GM12878 (cell line): ENCODE measurements around the gene FNDC3B. TPM values are rescaled to one million over a fixed set of nuclear protein-coding genes. Genes with fewer than 3 reads are reported as not detected.

Experiments used
- ATAC-seq: fragments of 200-7000 bp; cut with Tn5 transposase; 3 replicates; pipeline ENCODE4 v1.9.1; 2020; ENCODE audit warnings: mild to moderate bottlenecking, moderate library complexity
- BruUV-seq: library from RNA; stranded (reverse); fragments of 400-500 nt; replicated peaks from 2 replicates; lab custom pipeline; 2021; lab: Mats Ljungman, UMichigan
- CTCF ChIA-PET: fragments of 300-600 bp; sonication (Branson Sonifier 250); formaldehyde crosslinking; extraction: SDS; loops from one replicate; lab custom pipeline; 2021; ENCODE audit warnings: inconsistent platforms; lab: Yijun Ruan, JAX
- POLR2A ChIA-PET: fragments of 350-600 bp; formaldehyde crosslinking; extraction: SDS; loops from one replicate; lab custom pipeline; 2021; ENCODE audit warnings: inconsistent platforms; lab: Charles Lee
- RAD21 ChIA-PET: fragments of 300-600 bp; sonication (Branson Sonifier 250); formaldehyde crosslinking; loops from one replicate; lab custom pipeline; 2023; ENCODE audit warnings: antibody characterized with exemption; ENCODE audit not compliant: unreplicated experiment; lab: Charles Lee
- SMC1A ChIA-PET: fragments of 300-600 bp; sonication (Branson Sonifier 250); formaldehyde crosslinking; loops from one replicate; lab custom pipeline; 2023; ENCODE audit not compliant: unreplicated experiment, uncharacterized antibody; lab: Charles Lee
- DNase-seq: peaks from one replicate; pipeline ENCODE4 v3.0.0-alpha.2; 2011; ENCODE audit warnings: low read depth, low spot score
- FAIRE-seq: peaks from 3 replicates; lab custom pipeline; 2011; peaks lifted over from hg19 to GRCh38; lab: Jason Lieb, UNC
- H2AFZ ChIP-seq: 2 replicates; pipeline ENCODE4 v1.6.0; 2011; ENCODE audit warnings: low read depth, low read length, control low read depth; ENCODE audit not compliant: control insufficient read depth
- H3K27ac ChIP-seq: 2 replicates; pipeline ENCODE4 v1.5.1; 2011; ENCODE audit warnings: control low read depth; ENCODE audit not compliant: control insufficient read depth, insufficient read depth
- H3K27me3 ChIP-seq, 2 experiments: replicated peaks in 1 of 2; 2 replicates each; pipeline versions ENCODE4 v1.6.0 to v1.6.1; 2011; ENCODE audit warnings: low read length in 1 of 2; ENCODE audit not compliant: control insufficient read depth in 2 of 2, insufficient read depth in 2 of 2
- H3K36me3 ChIP-seq, 2 experiments: 2 replicates each; pipeline ENCODE4 v1.5.1; 2011; ENCODE audit warnings: low read length in 1 of 2; ENCODE audit not compliant: control insufficient read depth in 2 of 2, insufficient read depth in 2 of 2
- H3K4me1 ChIP-seq: 2 replicates; pipeline ENCODE4 v1.6.1; 2011; ENCODE audit warnings: mild to moderate bottlenecking, low read length, moderate library complexity, mixed read lengths; ENCODE audit not compliant: control insufficient read depth, insufficient read depth
- H3K4me2 ChIP-seq: 2 replicates; pipeline ENCODE4 v1.6.0; 2011; ENCODE audit warnings: control low read depth; ENCODE audit not compliant: control insufficient read depth, insufficient read depth
- H3K4me3 ChIP-seq: fragments of 200-600 bp; sonication (generic); 2 replicates; pipeline ENCODE4 v1.5.1; 2016
- H3K79me2 ChIP-seq: 2 replicates; pipeline ENCODE4 v1.6.0; 2011; ENCODE audit warnings: low read length; ENCODE audit not compliant: control insufficient read depth, insufficient read depth
- H3K9ac ChIP-seq: 2 replicates; pipeline ENCODE4 v1.8.0; 2011; ENCODE audit warnings: low read length, control low read depth, mixed read lengths; ENCODE audit not compliant: control insufficient read depth, insufficient read depth
- H3K9me3 ChIP-seq: replicated peaks from 3 replicates; pipeline ENCODE4 v1.5.1; 2011; ENCODE audit warnings: mild to moderate bottlenecking, low read length; ENCODE audit not compliant: control insufficient read depth, insufficient read depth
- H4K20me1 ChIP-seq: 2 replicates; pipeline ENCODE4 v1.6.0; 2011; ENCODE audit not compliant: control insufficient read depth, insufficient read depth
- CHD4 ChIP-seq: fragments of 200-600 bp; sonication (generic); IDR thresholded peaks from 2 replicates; pipeline ENCODE4 v1.6.1; 2016; ENCODE audit warnings: mild to moderate bottlenecking
- DPF2 ChIP-seq: fragments of 450-650 bp; IDR thresholded peaks from 2 replicates; pipeline ENCODE4 v1.6.1; 2017; ENCODE audit warnings: mild to moderate bottlenecking
- EED ChIP-seq: sonication (generic); IDR thresholded peaks from 2 replicates; pipeline ENCODE4 v1.6.1; 2016; ENCODE audit warnings: antibody characterized with exemption, low read depth
- EGR1 ChIP-seq, 2 experiments: IDR thresholded peaks; 1 replicate in 1 of 2; 2 replicates in 1 of 2; pipeline ENCODE4 v1.6.1; 2011 to 2012; ENCODE audit warnings: low read depth in 2 of 2, low read length in 2 of 2, borderline replicate concordance in 1 of 2, mild to moderate bottlenecking in 1 of 2, moderate library complexity in 1 of 2
- IKZF1 ChIP-seq: fragments of 450-650 bp; conservative IDR thresholded peaks from 2 replicates; pipeline ENCODE4 v1.6.1; 2017; ENCODE audit warnings: antibody characterized with exemption, mild to moderate bottlenecking
- IRF3 ChIP-seq: fragments of 450-650 bp; IDR thresholded peaks from 2 replicates; pipeline ENCODE4 v1.6.1; 2014; ENCODE audit warnings: mild to moderate bottlenecking
- JUND ChIP-seq: IDR thresholded peaks from 2 replicates; pipeline ENCODE4 v1.6.1; 2012; ENCODE audit warnings: low read depth, mild to moderate bottlenecking, low read length, improper control_type of control experiment, moderate library complexity
- MYC ChIP-seq: IDR thresholded peaks from 2 replicates; pipeline ENCODE4 v1.6.1; 2011; ENCODE audit warnings: mild to moderate bottlenecking, low read length, moderate library complexity, inconsistent platforms; ENCODE audit not compliant: insufficient read depth, insufficient replicate concordance, insufficient read length, severe bottlenecking
- NRF1 ChIP-seq: conservative IDR thresholded peaks from 2 replicates; pipeline ENCODE4 v1.6.1; 2011; ENCODE audit warnings: mild to moderate bottlenecking, low read depth, low read length, improper control_type of control experiment
- PAX5 ChIP-seq: IDR thresholded peaks from 2 replicates; pipeline ENCODE4 v1.6.1; 2011; ENCODE audit warnings: low read depth, low read length, borderline replicate concordance
- POU2F2 ChIP-seq: IDR thresholded peaks from 3 replicates; pipeline ENCODE4 v1.6.1; 2011; ENCODE audit warnings: low read depth, mild to moderate bottlenecking, low read length, borderline replicate concordance
- RCOR1 ChIP-seq: conservative IDR thresholded peaks from 2 replicates; pipeline ENCODE4 v1.6.1; 2012; ENCODE audit warnings: low read depth, low read length, improper control_type of control experiment
- RFX5 ChIP-seq: IDR thresholded peaks from 2 replicates; pipeline ENCODE4 v1.6.1; 2011; ENCODE audit warnings: low read depth, low read length, improper control_type of control experiment
- SKIL ChIP-seq: fragments of 450-650 bp; IDR thresholded peaks from 2 replicates; pipeline ENCODE4 v1.6.1; 2017; ENCODE audit warnings: mild to moderate bottlenecking, low read depth, inconsistent platforms; ENCODE audit not compliant: poor library complexity, severe bottlenecking
- SMC3 ChIP-seq: IDR thresholded peaks from 2 replicates; pipeline ENCODE4 v1.6.1; 2011; ENCODE audit warnings: low read length, improper control_type of control experiment, borderline replicate concordance
- SPI1 ChIP-seq: IDR thresholded peaks from 2 replicates; pipeline ENCODE4 v1.6.1; 2011; ENCODE audit warnings: low read depth, mild to moderate bottlenecking, low read length, moderate library complexity, borderline replicate concordance; ENCODE audit not compliant: insufficient read depth
- YBX1 ChIP-seq: fragments of 450-650 bp; IDR thresholded peaks from 2 replicates; pipeline ENCODE4 v1.6.1; 2016; ENCODE audit warnings: antibody characterized with exemption
- ZBED1 ChIP-seq: IDR thresholded peaks from 2 replicates; pipeline ENCODE4 v1.6.1; 2016; ENCODE audit warnings: borderline replicate concordance
- WGBS: methylation state at CpG from one replicate; pipeline ENCODE4 v1.1.6; 2016; ENCODE audit warnings: low lambda C conversion rate; ENCODE audit not compliant: insufficient replicate concordance, insufficient coverage; ENCODE audit errors: missing lambda C conversion rate; 5-methylcytosine and 5-hydroxymethylcytosine counted together
- in situ Hi-C: fragments of 300-500 bp; cut with MboI; formaldehyde crosslinking; loops from 9 replicates; pipeline ENCODE4 v1.14.3; 2018; ENCODE audit warnings: mixed read lengths
- intact Hi-C: fragments of 100-400 bp; cut with micrococcal nuclease; formaldehyde crosslinking; loops from one replicate; pipeline ENCODE4 v1.14.2; 2022; ENCODE audit not compliant: unreplicated experiment
- polyA plus RNA-seq, 11 experiments: library from polyadenylated mRNA; depleted of rRNA in 4 of 11; unstranded in 6 of 11; stranded (reverse) in 5 of 11; fragments of >200 nt; fragmentation: Nextera tagmentation in 4 of 11; fragmentation: Illumina TruSeq in 1 of 11; extraction: Ambion mirVana in 4 of 11; extraction: Trizol in 1 of 11; gene quantifications; 1 replicate in 1 of 11; 2 replicates in 10 of 11; pipeline versions ENCODE4 v1.2.1 to v1.2.3, GENCODE V29; 2011 to 2016; ENCODE audit warnings: inconsistent platforms in 2 of 11, missing spikeins in 2 of 11, low read depth in 1 of 11
- total RNA-seq, 4 experiments: library from RNA; depleted of rRNA in 3 of 4; stranded (reverse); fragments of >200 nt in 3 of 4; fragmentation: Illumina TruSeq in 1 of 4; extraction: Trizol in 1 of 4; gene quantifications; 2 replicates each; pipeline versions ENCODE4 v1.2.1 to v1.2.3, GENCODE V29; 2013 to 2021
- TF ChIP-seq, protein P1 (sequence below): fragments of 450-650 bp; IDR thresholded peaks from 2 replicates; pipeline ENCODE4 v1.6.1; 2018; ENCODE audit warnings: mild to moderate bottlenecking, low read depth, moderate library complexity; ENCODE audit not compliant: partially characterized antibody

The FNDC3B gene
- total and polyA plus RNA-seq, 10 of the 15 experiments (the other 5 are each of a cell fraction or from before 2014, with no cell fraction given): 7.9 to 35.0 (median 18.5) TPM

- 98% methylated on average over 3 of the region's 3 CpGs for WGBS
- in situ Hi-C loops: no loop called here
Observed at GRCh38 chr3:172197344-172197743, 158.0 kb downstream of the FNDC3B start.

More at GRCh38 chr3:172197344-172197743, 158.0 kb downstream of the FNDC3B start:
- RAD21 ChIA-PET: no interaction called here
- Histone ChIP-seq H3K36me3 (no peaks in the 10 kb centered on the region), H4K20me1 (no peaks in the 10 kb centered on the region), H3K4me3 (no peak overlapping the region), H3K79me2 (peaks cover 2% of the 10 kb centered on the region), H3K9ac (no peak overlapping the region), H2AFZ (no peak overlapping the region), H3K4me2 (no peak overlapping the region), H3K4me1 (no peaks in the 10 kb centered on the region), H3K27me3 (no peaks in the 10 kb centered on the region), H3K9me3 (no peaks in the 10 kb centered on the region), H3K27ac (no peak overlapping the region)
- FAIRE-seq: no peak
- POLR2A ChIA-PET: no interaction called here
- CTCF ChIA-PET: no interaction called here
- intact Hi-C loops: no loop called here
- no peak for TF ChIP-seq SKIL
- TF ChIP-seq RCOR1: no peak
- no peak for TF ChIP-seq CHD4
- no peak for TF ChIP-seq SMC3
- TF ChIP-seq EGR1 (IDR thresholded peaks at IDR 0.05; ENCODE audit: borderline replicate concordance in 1 of 2, low read depth in 2 of 2, low read length in 2 of 2): no peak
- no peak for TF ChIP-seq EED
- TF ChIP-seq NRF1: no peak
- no peak for TF ChIP-seq POU2F2
- TF ChIP-seq PAX5: no peak
- no peak for TF ChIP-seq SPI1
- TF ChIP-seq IKZF1: no peak
- TF ChIP-seq, protein P1, sequence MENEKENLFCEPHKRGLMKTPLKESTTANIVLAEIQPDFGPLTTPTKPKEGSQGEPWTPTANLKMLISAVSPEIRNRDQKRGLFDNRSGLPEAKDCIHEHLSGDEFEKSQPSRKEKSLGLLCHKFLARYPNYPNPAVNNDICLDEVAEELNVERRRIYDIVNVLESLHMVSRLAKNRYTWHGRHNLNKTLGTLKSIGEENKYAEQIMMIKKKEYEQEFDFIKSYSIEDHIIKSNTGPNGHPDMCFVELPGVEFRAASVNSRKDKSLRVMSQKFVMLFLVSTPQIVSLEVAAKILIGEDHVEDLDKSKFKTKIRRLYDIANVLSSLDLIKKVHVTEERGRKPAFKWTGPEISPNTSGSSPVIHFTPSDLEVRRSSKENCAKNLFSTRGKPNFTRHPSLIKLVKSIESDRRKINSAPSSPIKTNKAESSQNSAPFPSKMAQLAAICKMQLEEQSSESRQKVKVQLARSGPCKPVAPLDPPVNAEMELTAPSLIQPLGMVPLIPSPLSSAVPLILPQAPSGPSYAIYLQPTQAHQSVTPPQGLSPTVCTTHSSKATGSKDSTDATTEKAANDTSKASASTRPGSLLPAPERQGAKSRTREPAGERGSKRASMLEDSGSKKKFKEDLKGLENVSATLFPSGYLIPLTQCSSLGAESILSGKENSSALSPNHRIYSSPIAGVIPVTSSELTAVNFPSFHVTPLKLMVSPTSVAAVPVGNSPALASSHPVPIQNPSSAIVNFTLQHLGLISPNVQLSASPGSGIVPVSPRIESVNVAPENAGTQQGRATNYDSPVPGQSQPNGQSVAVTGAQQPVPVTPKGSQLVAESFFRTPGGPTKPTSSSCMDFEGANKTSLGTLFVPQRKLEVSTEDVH: no peak
- TF ChIP-seq DPF2: no peak
- TF ChIP-seq JUND: no peak
- no peak for TF ChIP-seq MYC
- no peak for TF ChIP-seq ZBED1
- TF ChIP-seq YBX1: no peak
- no peak for TF ChIP-seq RFX5
- no peak for TF ChIP-seq IRF3
- DNase-seq: no peak
- SMC1A ChIA-PET: interaction anchor here (3.5 kb wide), 1 partner anchor 11 kb away, joined by 12 read pairs; no protein-coding TSS in a partner anchor
- no peak for ATAC-seq
- no TSS peak for BruUV-seq
